Neural cell (in vitro differentiated cells): ENCODE data around the gene NLRP10. TPM values are rescaled to one million over a fixed set of nuclear protein-coding genes. Genes with fewer than 3 reads are reported as not detected.

Source experiments
- H2AFZ ChIP-seq: fragments of 200-600, 300-800 bp; sonication (generic), shearing (Covaris generic); 2 replicates; pipeline ENCODE4 v1.6.0; 2014; ENCODE audit warnings: low read depth, mild to moderate bottlenecking, antibody characterized with exemption, low read length, moderate library complexity
- H3F3A ChIP-seq: fragments of 200-600 bp; shearing (Covaris generic); 2 replicates; pipeline ENCODE4 v1.6.1; 2016; ENCODE audit warnings: mild to moderate bottlenecking, moderate library complexity, mixed read lengths, antibody characterized with exemption, low read length; ENCODE audit not compliant: insufficient read depth, poor library complexity, severe bottlenecking
- H3K27ac ChIP-seq: fragments of 200-600, 300-800 bp; sonication (generic), shearing (Covaris generic); 2 replicates; pipeline ENCODE4 v1.5.1; 2014; ENCODE audit warnings: mild to moderate bottlenecking, low read length, moderate library complexity
- H3K27me3 ChIP-seq: fragments of 300-800, 200-600 bp; sonication (generic), shearing (Covaris generic); 2 replicates; pipeline ENCODE4 v1.6.0; 2014; ENCODE audit warnings: mild to moderate bottlenecking, low read depth, low read length, moderate library complexity; ENCODE audit not compliant: insufficient read depth
- H3K36me3 ChIP-seq: fragments of 300-800, 200-600 bp; sonication (generic), shearing (Covaris generic); 2 replicates; pipeline ENCODE4 v1.5.1; 2014; ENCODE audit warnings: mild to moderate bottlenecking, antibody characterized with exemption, low read length, moderate library complexity; ENCODE audit not compliant: insufficient read depth
- H3K4me2 ChIP-seq: fragments of 300-800, 200-600 bp; sonication (generic), shearing (Covaris generic); 2 replicates; pipeline ENCODE4 v1.6.0; 2014; ENCODE audit warnings: mild to moderate bottlenecking, low read length
- H3K4me3 ChIP-seq: fragments of 300-800, 200-600 bp; sonication (generic), shearing (Covaris generic); 2 replicates; pipeline ENCODE4 v1.5.1; 2014; ENCODE audit warnings: mild to moderate bottlenecking, low read length, moderate library complexity
- H3K79me2 ChIP-seq: fragments of 200-600 bp; shearing (Covaris generic); replicated peaks from 2 replicates; pipeline ENCODE4 v1.6.0; 2014; ENCODE audit warnings: mild to moderate bottlenecking, low read length, moderate library complexity; ENCODE audit not compliant: insufficient read depth
- H3K9ac ChIP-seq: fragments of 300-800, 200-600 bp; sonication (generic), shearing (Covaris generic); 2 replicates; pipeline ENCODE4 v1.6.1; 2016; ENCODE audit warnings: mild to moderate bottlenecking, low read length, mixed read lengths
- H3K9me2 ChIP-seq: fragments of 200-600 bp; shearing (Covaris generic); 2 replicates; pipeline ENCODE4 v1.6.1; 2016; ENCODE audit warnings: mild to moderate bottlenecking, low read length, mixed read lengths; ENCODE audit not compliant: insufficient read depth
- H3K9me3 ChIP-seq: fragments of 200-600, 300-800 bp; sonication (generic), shearing (Covaris generic); 2 replicates; pipeline ENCODE4 v1.6.1; 2016; ENCODE audit warnings: mild to moderate bottlenecking, mixed run types, low read length, moderate library complexity, mixed read lengths
- H4K20me1 ChIP-seq: fragments of 200-600 bp; shearing (Covaris generic); 2 replicates; pipeline ENCODE4 v1.6.1; 2016; ENCODE audit warnings: mild to moderate bottlenecking, mixed run types; ENCODE audit not compliant: insufficient read depth
- CTCF ChIP-seq: fragments of 450-650 bp; IDR thresholded peaks from 2 replicates; pipeline ENCODE4 v1.5.1; 2014; ENCODE audit warnings: antibody characterized with exemption, mild to moderate bottlenecking, moderate library complexity; ENCODE audit not compliant: poor library complexity, severe bottlenecking
- EP300 ChIP-seq: fragments of 450-650 bp; conservative IDR thresholded peaks from 2 replicates; pipeline ENCODE4 v1.6.1; 2014; ENCODE audit warnings: antibody characterized with exemption, mild to moderate bottlenecking, moderate library complexity; ENCODE audit not compliant: poor library complexity, severe bottlenecking
- EZH2 ChIP-seq: fragments of 200-600, 300-800 bp; shearing (Covaris generic), sonication (generic); IDR thresholded peaks from 2 replicates; pipeline ENCODE4 v1.6.1; 2014; ENCODE audit warnings: antibody characterized with exemption, low read length, borderline replicate concordance, mild to moderate bottlenecking; ENCODE audit not compliant: insufficient read depth, poor library complexity, severe bottlenecking
- MXI1 ChIP-seq: fragments of 450-650 bp; conservative IDR thresholded peaks from 2 replicates; pipeline ENCODE4 v1.6.1; 2014; ENCODE audit warnings: antibody characterized with exemption, mild to moderate bottlenecking; ENCODE audit not compliant: poor library complexity, severe bottlenecking
- POLR2AphosphoS5 ChIP-seq: IDR thresholded peaks from 2 replicates; pipeline ENCODE4 v1.6.1; 2012
- RAD21 ChIP-seq: fragments of 450-650 bp; conservative IDR thresholded peaks from 2 replicates; pipeline ENCODE4 v1.6.1; 2014; ENCODE audit warnings: antibody characterized with exemption, mild to moderate bottlenecking, moderate library complexity
- SMC3 ChIP-seq: fragments of 450-650 bp; conservative IDR thresholded peaks from 2 replicates; pipeline ENCODE4 v1.6.1; 2014; ENCODE audit warnings: antibody characterized with exemption, mild to moderate bottlenecking, moderate library complexity; ENCODE audit not compliant: poor library complexity
- TAF1 ChIP-seq: IDR thresholded peaks from 2 replicates; pipeline ENCODE4 v1.6.1; 2012; ENCODE audit warnings: low read depth
- polyA plus RNA-seq: library from polyadenylated mRNA; depleted of rRNA; stranded (reverse); fragments of >200 nt; gene quantifications from 2 replicates; pipeline ENCODE4 v1.2.3, GENCODE V29; 2014
- TF ChIP-seq, protein P1 (sequence below): IDR thresholded peaks from 2 replicates; pipeline ENCODE4 v1.6.1; 2012; ENCODE audit warnings: borderline replicate concordance

NLRP10 gene
- polyA plus RNA-seq, 1 donor from 2014 or later = not detected

- Histone ChIP-seq H3F3A (no peaks in the 10 kb centered on the region), H3K27me3 (no peaks in the 10 kb centered on the region), H3K79me2 (no peaks in the 10 kb centered on the region), H3K9ac (no peak overlapping the region), H3K9me2 (no peaks in the 10 kb centered on the region), H3K27ac (no peak overlapping the region), H4K20me1 (no peaks in the 10 kb centered on the region), H2AFZ (no peak overlapping the region), H3K4me3 (no peak overlapping the region), H3K9me3 (no peaks in the 10 kb centered on the region), H3K36me3 (no peaks in the 10 kb centered on the region), H3K4me2 (no peak overlapping the region)
- TF ChIP-seq CTCF = no peak
- no peak for TF ChIP-seq TAF1
- TF ChIP-seq SMC3 = no peak
- no peak for TF ChIP-seq RAD21
- no peak for TF ChIP-seq EZH2
- TF ChIP-seq POLR2AphosphoS5 = no peak
- no peak for TF ChIP-seq MXI1
- TF ChIP-seq, protein P1, sequence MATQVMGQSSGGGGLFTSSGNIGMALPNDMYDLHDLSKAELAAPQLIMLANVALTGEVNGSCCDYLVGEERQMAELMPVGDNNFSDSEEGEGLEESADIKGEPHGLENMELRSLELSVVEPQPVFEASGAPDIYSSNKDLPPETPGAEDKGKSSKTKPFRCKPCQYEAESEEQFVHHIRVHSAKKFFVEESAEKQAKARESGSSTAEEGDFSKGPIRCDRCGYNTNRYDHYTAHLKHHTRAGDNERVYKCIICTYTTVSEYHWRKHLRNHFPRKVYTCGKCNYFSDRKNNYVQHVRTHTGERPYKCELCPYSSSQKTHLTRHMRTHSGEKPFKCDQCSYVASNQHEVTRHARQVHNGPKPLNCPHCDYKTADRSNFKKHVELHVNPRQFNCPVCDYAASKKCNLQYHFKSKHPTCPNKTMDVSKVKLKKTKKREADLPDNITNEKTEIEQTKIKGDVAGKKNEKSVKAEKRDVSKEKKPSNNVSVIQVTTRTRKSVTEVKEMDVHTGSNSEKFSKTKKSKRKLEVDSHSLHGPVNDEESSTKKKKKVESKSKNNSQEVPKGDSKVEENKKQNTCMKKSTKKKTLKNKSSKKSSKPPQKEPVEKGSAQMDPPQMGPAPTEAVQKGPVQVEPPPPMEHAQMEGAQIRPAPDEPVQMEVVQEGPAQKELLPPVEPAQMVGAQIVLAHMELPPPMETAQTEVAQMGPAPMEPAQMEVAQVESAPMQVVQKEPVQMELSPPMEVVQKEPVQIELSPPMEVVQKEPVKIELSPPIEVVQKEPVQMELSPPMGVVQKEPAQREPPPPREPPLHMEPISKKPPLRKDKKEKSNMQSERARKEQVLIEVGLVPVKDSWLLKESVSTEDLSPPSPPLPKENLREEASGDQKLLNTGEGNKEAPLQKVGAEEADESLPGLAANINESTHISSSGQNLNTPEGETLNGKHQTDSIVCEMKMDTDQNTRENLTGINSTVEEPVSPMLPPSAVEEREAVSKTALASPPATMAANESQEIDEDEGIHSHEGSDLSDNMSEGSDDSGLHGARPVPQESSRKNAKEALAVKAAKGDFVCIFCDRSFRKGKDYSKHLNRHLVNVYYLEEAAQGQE = no peak
- no peak for TF ChIP-seq EP300
Measured at GRCh38 chr11:8002676-8003075, 37.4 kb upstream of the NLRP10 start.

DNA sequence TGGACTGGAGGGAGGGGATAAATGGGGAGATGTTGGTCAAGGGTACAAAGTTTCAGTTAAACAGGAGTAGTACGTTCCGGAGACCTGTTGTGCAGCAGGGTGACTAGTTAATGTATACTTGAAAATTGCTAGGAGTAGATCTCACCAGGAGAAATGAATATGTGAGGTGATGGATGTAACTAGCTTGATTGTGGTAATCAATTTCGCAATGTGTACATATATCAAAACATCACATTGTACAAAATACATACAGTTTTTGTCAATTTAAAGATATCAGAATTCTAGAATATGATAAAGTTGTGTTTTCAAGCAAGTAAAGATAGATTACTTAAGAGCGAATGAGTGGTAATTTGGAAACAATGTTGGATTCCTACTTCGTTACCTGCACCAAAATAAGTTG, 35.1 kb upstream of the NLRP10 start:
- TF ChIP-seq SMC3 (no peak), RAD21 (no peak), MXI1 (no peak)
- no peak overlapping the region for H3K27ac ChIP-seq
- no peaks in the 10 kb centered on the region for H3K9me3 ChIP-seq
- no peaks in the 10 kb centered on the region for H3K79me2 ChIP-seq
- no peak overlapping the region for H3K4me3 ChIP-seq
- H3K9me2 ChIP-seq = no peaks in the 10 kb centered on the region
- no peaks in the 10 kb centered on the region for H3F3A ChIP-seq
- no peak overlapping the region for H3K4me2 ChIP-seq
- no peaks in the 10 kb centered on the region for H3K27me3 ChIP-seq
- H4K20me1 ChIP-seq = no peaks in the 10 kb centered on the region
- H2AFZ ChIP-seq = no peak overlapping the region
- H3K9ac ChIP-seq = no peak overlapping the region
- H3K36me3 ChIP-seq = no peaks in the 10 kb centered on the region

DNA sequence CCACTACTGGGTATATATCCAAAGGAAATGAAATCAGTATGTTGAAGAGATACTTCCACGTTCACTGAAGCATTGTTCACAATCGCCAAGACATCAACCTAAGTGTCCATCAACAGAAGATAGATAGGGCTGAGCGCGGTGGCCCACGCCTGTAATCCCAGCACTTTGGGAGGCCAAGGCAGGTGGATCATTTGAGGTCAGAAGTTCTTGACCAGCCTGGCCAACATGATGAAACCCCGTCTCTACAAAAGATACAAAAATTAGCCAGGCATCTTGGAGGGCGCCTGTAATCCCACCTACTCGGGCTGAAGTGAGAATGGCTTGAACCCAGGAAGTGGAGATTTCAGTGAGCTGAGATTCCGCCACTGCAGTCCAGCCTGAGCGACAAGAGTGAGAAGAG, 34.5 kb upstream of the NLRP10 start:
- Histone ChIP-seq H3K4me2 (no peak overlapping the region), H3K9me3 (no peaks in the 10 kb centered on the region), H3F3A (no peaks in the 10 kb centered on the region), H3K79me2 (no peaks in the 10 kb centered on the region), H3K4me3 (no peak overlapping the region), H3K9me2 (no peaks in the 10 kb centered on the region), H3K27me3 (no peaks in the 10 kb centered on the region), H2AFZ (no peak overlapping the region), H3K9ac (no peak overlapping the region), H4K20me1 (no peaks in the 10 kb centered on the region), H3K36me3 (peaks cover 1% of the 10 kb centered on the region), H3K27ac (no peak overlapping the region)
- TF ChIP-seq EZH2 (no peak), MXI1 (no peak), EP300 (no peak), RAD21 (no peak), POLR2AphosphoS5 (no peak), CTCF (no peak), SMC3 (no peak), TAF1 (no peak)
- TF ChIP-seq, protein P1 = no peak
